IMR-90 (cell line): ENCODE data around the gene CCSER2. TPM values are rescaled to one million over a fixed set of nuclear protein-coding genes. Genes with fewer than 3 reads are reported as not detected.
"Not testable (repeated sequence)": the region's sequence is repeated elsewhere in the genome, so short reads cannot be mapped to it uniquely, and the experiment has no call there.

Source experiments
- ATAC-seq: fragments of 200-7000 bp; cut with Tn5 transposase; 2 replicates; pipeline ENCODE4 v1.9.1; 2020; ENCODE audit warnings: low read depth, mild to moderate bottlenecking, moderate library complexity
- BruUV-seq: library from RNA; stranded (reverse); fragments of 400-500 nt; replicated peaks from 2 replicates; lab custom pipeline; 2021; lab: Mats Ljungman, UMichigan
- CTCF ChIA-PET: fragments of 300-600 bp; formaldehyde crosslinking; extraction: SDS; loops from one replicate; lab custom pipeline; 2021; ENCODE audit warnings: antibody characterized with exemption; lab: Yijun Ruan, JAX
- POLR2A ChIA-PET: fragments of 300-600 bp; sonication (Branson Sonifier 250); formaldehyde crosslinking; loops from one replicate; lab custom pipeline; 2022; ENCODE audit warnings: antibody characterized with exemption; ENCODE audit not compliant: unreplicated experiment; lab: Charles Lee
- DNase-seq: peaks from one replicate; pipeline ENCODE4 v3.0.0; 2013
- H2AFZ ChIP-seq: replicated peaks from 2 replicates; pipeline ENCODE3; 2013; ENCODE audit warnings: low read length, mild to moderate bottlenecking; ENCODE audit not compliant: poor library complexity
- H2AK5ac ChIP-seq: 2 replicates; pipeline ENCODE4 v1.6.1; 2013; ENCODE audit warnings: low read depth, low read length, inconsistent platforms
- H2AK9ac ChIP-seq: replicated peaks from 2 replicates; pipeline ENCODE3; 2013; ENCODE audit warnings: mild to moderate bottlenecking, low read depth, low read length, moderate library complexity; ENCODE audit not compliant: poor library complexity
- H2BK120ac ChIP-seq: 2 replicates; pipeline ENCODE4 v1.6.1; 2013; ENCODE audit warnings: low read depth, low read length, inconsistent platforms
- H2BK15ac ChIP-seq: 3 replicates; pipeline ENCODE4 v1.6.1; 2013; ENCODE audit warnings: low read depth, low read length, inconsistent platforms
- H2BK20ac ChIP-seq: 2 replicates; pipeline ENCODE4 v1.6.1; 2013; ENCODE audit warnings: low read depth, mild to moderate bottlenecking, inconsistent platforms, low read length, moderate library complexity
- H2BK5ac ChIP-seq: 2 replicates; pipeline ENCODE4 v1.6.1; 2013; ENCODE audit warnings: mild to moderate bottlenecking, low read depth, low read length, inconsistent platforms; ENCODE audit not compliant: poor library complexity, severe bottlenecking
- H3K14ac ChIP-seq: replicated peaks from 2 replicates; pipeline ENCODE4 v1.6.1; 2013; ENCODE audit warnings: low read depth, low read length, inconsistent platforms
- H3K18ac ChIP-seq: 2 replicates; pipeline ENCODE4 v1.6.1; 2013; ENCODE audit warnings: low read depth, low read length, control low read depth
- H3K23ac ChIP-seq: 2 replicates; pipeline ENCODE4 v1.6.1; 2013; ENCODE audit warnings: low read depth, low read length, inconsistent platforms
- H3K27ac ChIP-seq: 2 replicates; pipeline ENCODE4 v1.5.1; 2013; ENCODE audit warnings: mild to moderate bottlenecking, control low read depth, low read length; ENCODE audit not compliant: insufficient read depth
- H3K27me3 ChIP-seq: 2 replicates; pipeline ENCODE4 v1.6.1; 2013; ENCODE audit warnings: low read length; ENCODE audit not compliant: control insufficient read depth, insufficient read depth
- H3K36me3 ChIP-seq: 2 replicates; pipeline ENCODE4 v1.6.1; 2013; ENCODE audit warnings: low read length, mixed read lengths; ENCODE audit not compliant: control insufficient read depth, insufficient read depth
- H3K4ac ChIP-seq: 2 replicates; pipeline ENCODE4 v1.6.1; 2013; ENCODE audit warnings: low read depth, low read length, inconsistent platforms
- H3K4me1 ChIP-seq: 2 replicates; pipeline ENCODE4 v1.6.1; 2013; ENCODE audit warnings: low read length, mixed read lengths; ENCODE audit not compliant: control insufficient read depth, insufficient read depth
- H3K4me2 ChIP-seq: 2 replicates; pipeline ENCODE4 v1.6.1; 2013; ENCODE audit warnings: low read depth, mild to moderate bottlenecking, control low read depth, low read length, moderate library complexity
- H3K4me3 ChIP-seq: 2 replicates; pipeline ENCODE4 v1.5.1; 2013; ENCODE audit warnings: low read depth, mild to moderate bottlenecking, control low read depth, low read length, moderate library complexity; ENCODE audit not compliant: insufficient read depth
- H3K56ac ChIP-seq: 2 replicates; pipeline ENCODE4 v1.6.1; 2013; ENCODE audit warnings: low read length, inconsistent platforms; ENCODE audit not compliant: insufficient read depth; ENCODE audit errors: extremely low read depth
- H3K79me1 ChIP-seq, 2 experiments: 2 replicates each; pipeline ENCODE4 v1.6.1; 2013; ENCODE audit warnings: low read length in 2 of 2, inconsistent platforms in 1 of 2, low read depth in 1 of 2
- H3K9ac ChIP-seq: 2 replicates; pipeline ENCODE4 v1.6.1; 2013; ENCODE audit warnings: low read depth, low read length, control low read depth
- H3K9me1 ChIP-seq: 2 replicates; pipeline ENCODE4 v1.6.1; 2013; ENCODE audit warnings: low read length, inconsistent platforms; ENCODE audit not compliant: insufficient read depth
- H3K9me3 ChIP-seq: 2 replicates; pipeline ENCODE4 v1.6.1; 2013; ENCODE audit warnings: low read length; ENCODE audit not compliant: control insufficient read depth, insufficient read depth
- H4K20me1 ChIP-seq: 2 replicates; pipeline ENCODE4 v1.6.1; 2013; ENCODE audit warnings: low read length, inconsistent platforms; ENCODE audit not compliant: insufficient read depth
- H4K5ac ChIP-seq: 2 replicates; pipeline ENCODE4 v1.6.1; 2013; ENCODE audit warnings: mild to moderate bottlenecking, low read depth, low read length, control low read depth
- H4K8ac ChIP-seq, 2 experiments: 2 replicates each; pipeline ENCODE4 v1.6.1; 2013; ENCODE audit warnings: low read depth in 2 of 2, low read length in 2 of 2, control low read depth in 1 of 2, inconsistent platforms in 1 of 2
- H4K91ac ChIP-seq: 2 replicates; pipeline ENCODE4 v1.6.1; 2013; ENCODE audit warnings: low read depth, low read length, inconsistent platforms; ENCODE audit not compliant: insufficient read depth
- MAFK ChIP-seq: IDR thresholded peaks from 2 replicates; pipeline ENCODE4 v1.6.1; 2012; ENCODE audit warnings: low read depth, low read length, improper control_type of control experiment
- WGBS, 2 experiments: methylation state at CpG; one replicate each; pipeline versions ENCODE4 v1.1.5 to v1.1.7; 2013; ENCODE audit warnings: missing lambda C conversion rate in 2 of 2; ENCODE audit not compliant: insufficient read length in 1 of 2; ENCODE audit errors: extremely low coverage in 2 of 2; 5-methylcytosine and 5-hydroxymethylcytosine counted together
- dilution Hi-C: fragments of 300-500 bp; cut with HindIII; formaldehyde crosslinking; loops from one replicate; pipeline ENCODE4 v1.14.3; 2018; ENCODE audit warnings: low sequenced_read_pairs; ENCODE audit not compliant: unreplicated experiment
- in situ Hi-C: fragments of 300-500 bp; cut with MboI; formaldehyde crosslinking; loops from 3 replicates; pipeline ENCODE4 v1.14.3; 2019; ENCODE audit warnings: low sequenced_read_pairs, inconsistent platforms, mixed read lengths
- intact Hi-C: fragments of 100-400 bp; cut with micrococcal nuclease; formaldehyde crosslinking; loops from 2 replicates; pipeline ENCODE4 v1.10.0; 2022
- polyA plus RNA-seq, 3 experiments: library from polyadenylated mRNA; depleted of rRNA; stranded (reverse); fragments of >200 nt; gene quantifications; 2 replicates each; pipeline ENCODE4 v1.2.3, GENCODE V29; 2012; ENCODE audit warnings: low replicate concordance in 1 of 3
- total RNA-seq: library from RNA; depleted of rRNA; stranded (reverse); fragments of >200 nt; gene quantifications from 2 replicates; pipeline ENCODE4 v1.2.3, GENCODE V29; 2012

CCSER2 gene
- total and polyA plus RNA-seq, 2 of the 4 experiments (the other 2 are of a cell fraction): 20.4 to 31.7 TPM

- ATAC-seq, H3K9ac ChIP-seq, H3K56ac ChIP-seq, dilution Hi-C loops, POLR2A ChIA-PET, H3K4me3 ChIP-seq, H4K8ac ChIP-seq, H3K9me3 ChIP-seq, H4K20me1 ChIP-seq, H3K79me1 ChIP-seq, H2BK120ac ChIP-seq, H4K91ac ChIP-seq, H3K27ac ChIP-seq, H3K4me2 ChIP-seq, H2BK15ac ChIP-seq, H2AK5ac ChIP-seq, H3K18ac ChIP-seq, H3K4me1 ChIP-seq, H2AK9ac ChIP-seq, intact Hi-C loops, H3K14ac ChIP-seq, H3K36me3 ChIP-seq, H2AFZ ChIP-seq, H3K23ac ChIP-seq, DNase-seq, in situ Hi-C loops, BruUV-seq, H2BK5ac ChIP-seq, H2BK20ac ChIP-seq, H3K27me3 ChIP-seq, H4K5ac ChIP-seq, H3K9me1 ChIP-seq, H3K4ac ChIP-seq: not testable (repeated sequence)
- WGBS, 2 experiments: no CpG with 5 or more reads among the region's 7 CpGs
- TF ChIP-seq MAFK: peak; percentile 96
- CTCF ChIA-PET: interaction anchor here (1.6 kb wide), 1 partner anchor 12 kb away, joined by 5 read pairs; no protein-coding TSS in a partner anchor
Observed at GRCh38 chr10:84525807-84526182, 197.4 kb downstream of the CCSER2 start.

- H3K27ac ChIP-seq, H4K8ac ChIP-seq, H3K4ac ChIP-seq, in situ Hi-C loops, H2AK5ac ChIP-seq, H3K4me2 ChIP-seq, H3K18ac ChIP-seq, H2AK9ac ChIP-seq, H3K4me1 ChIP-seq, H3K79me1 ChIP-seq, H2AFZ ChIP-seq, H2BK5ac ChIP-seq, H3K27me3 ChIP-seq, dilution Hi-C loops, H3K14ac ChIP-seq, H3K9me3 ChIP-seq, H3K36me3 ChIP-seq, BruUV-seq, H2BK120ac ChIP-seq, CTCF ChIA-PET, DNase-seq, H2BK15ac ChIP-seq, H4K5ac ChIP-seq, H3K56ac ChIP-seq, H4K91ac ChIP-seq, H3K23ac ChIP-seq, H4K20me1 ChIP-seq, ATAC-seq, H3K9ac ChIP-seq, H2BK20ac ChIP-seq, intact Hi-C loops, POLR2A ChIA-PET, H3K9me1 ChIP-seq, H3K4me3 ChIP-seq: not testable (repeated sequence)
- no CpG with 5 or more reads among the region's 5 CpGs for whole genome bisulfite sequencing, 2 experiments
Observed at GRCh38 chr10:84527386-84527785, 199.0 kb downstream of the CCSER2 start.
